GM18519 (cell line): ENCODE data around the gene TMEM131.
"Not testable (repeated sequence)": the region's sequence is repeated elsewhere in the genome, so short reads cannot be mapped to it uniquely, and the experiment has no call there.

Experiments
- ATAC-seq: cut with Tn5 transposase; IDR thresholded peaks from one replicate; pipeline ENCODE4 v1.9.1; 2021; ENCODE audit warnings: mild to moderate bottlenecking, moderate library complexity; ENCODE audit not compliant: unreplicated experiment, low FRiP score

TMEM131 gene

DNA sequence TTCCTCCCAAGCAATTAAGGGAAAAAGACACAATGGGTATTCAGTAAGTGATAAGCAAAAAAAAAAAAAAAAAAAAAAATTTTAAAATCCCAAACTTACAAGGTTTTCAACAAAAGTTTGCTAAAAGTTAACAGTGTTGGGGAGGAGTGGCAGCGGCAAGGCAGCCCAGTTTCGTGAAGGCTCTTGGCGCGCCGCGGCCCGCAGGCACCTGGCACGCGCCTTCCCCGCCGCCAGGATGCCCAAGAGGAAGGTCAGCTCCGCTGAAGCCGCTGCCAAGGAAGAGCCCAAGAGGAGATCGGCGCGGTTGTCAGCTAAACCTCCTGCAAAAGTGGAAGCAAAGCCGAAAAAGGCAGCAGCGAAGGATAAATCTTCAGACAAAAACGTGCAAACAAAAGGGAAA, 168.7 kb downstream of the TMEM131 start:
- ATAC-seq = not testable (repeated sequence)

DNA sequence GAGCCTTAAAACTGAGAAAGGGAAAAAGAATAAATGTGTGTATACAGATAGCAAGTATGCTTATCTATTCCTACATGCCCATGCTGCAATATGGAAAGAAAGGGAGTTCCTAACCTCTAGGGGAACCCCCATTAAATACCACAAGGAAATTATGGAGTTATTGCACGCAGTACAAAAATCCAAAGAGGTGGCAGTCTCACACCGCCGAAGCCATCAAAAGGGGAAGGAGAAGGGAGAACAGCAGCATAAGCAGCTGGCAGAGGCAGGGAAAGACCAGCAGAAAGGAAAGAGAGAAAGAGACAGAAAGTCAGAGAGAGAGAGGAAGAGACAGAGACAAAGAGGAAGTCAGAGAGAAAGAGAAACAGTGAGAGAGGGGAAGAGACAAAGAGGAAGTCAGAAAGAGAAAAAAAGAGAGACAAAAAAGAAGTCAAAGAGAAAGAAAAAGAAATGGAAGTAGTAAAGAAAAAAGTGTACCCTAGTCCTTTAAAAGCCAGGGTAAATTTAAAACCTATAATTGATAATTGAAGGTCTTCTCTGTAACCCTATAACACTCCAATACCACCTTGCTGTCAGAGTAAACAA, 169.4 kb downstream of the TMEM131 start:
- ATAC-seq = not testable (repeated sequence)

DNA sequence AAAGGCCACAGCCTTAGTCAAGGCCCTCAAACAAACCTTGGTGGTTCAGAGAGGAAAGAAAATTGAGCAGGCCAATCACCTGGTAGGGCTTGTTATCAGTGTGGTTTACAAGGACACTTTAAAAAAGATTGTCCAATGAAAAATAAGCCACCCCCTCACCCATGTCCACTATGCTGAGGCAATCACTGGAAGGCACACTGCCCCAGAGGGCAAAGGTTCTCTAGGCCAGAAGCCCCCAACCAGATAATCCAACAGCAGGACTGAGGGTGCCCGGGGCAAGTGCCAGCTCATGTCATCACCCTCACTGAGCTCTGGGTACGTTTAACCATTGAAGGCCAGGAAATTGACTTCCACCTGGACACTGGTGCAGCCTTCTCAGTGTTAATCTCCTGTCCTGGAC, 171.7 kb downstream of the TMEM131 start:
- ATAC-seq = not testable (repeated sequence)

DNA sequence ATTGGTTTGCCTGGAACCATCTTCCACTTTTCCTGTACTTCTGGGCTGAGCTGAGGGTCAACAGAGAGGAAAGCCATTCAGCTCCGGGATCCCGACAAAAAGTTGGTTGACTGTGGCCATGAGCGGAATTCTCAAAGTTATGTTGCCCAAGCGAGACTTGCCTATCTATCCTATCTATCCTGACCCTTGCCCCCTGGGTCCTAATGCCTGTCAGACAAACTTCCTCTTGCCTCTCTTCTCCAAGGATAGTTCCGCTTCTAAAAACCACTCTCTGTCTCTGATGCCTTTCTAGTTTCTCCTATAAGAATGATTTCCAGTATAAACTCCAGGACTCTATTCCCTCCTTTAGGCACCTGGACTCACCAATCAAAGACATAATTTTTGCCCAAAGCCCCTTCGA, 173.9 kb downstream of the TMEM131 start:
- not testable (repeated sequence) for ATAC-seq

DNA sequence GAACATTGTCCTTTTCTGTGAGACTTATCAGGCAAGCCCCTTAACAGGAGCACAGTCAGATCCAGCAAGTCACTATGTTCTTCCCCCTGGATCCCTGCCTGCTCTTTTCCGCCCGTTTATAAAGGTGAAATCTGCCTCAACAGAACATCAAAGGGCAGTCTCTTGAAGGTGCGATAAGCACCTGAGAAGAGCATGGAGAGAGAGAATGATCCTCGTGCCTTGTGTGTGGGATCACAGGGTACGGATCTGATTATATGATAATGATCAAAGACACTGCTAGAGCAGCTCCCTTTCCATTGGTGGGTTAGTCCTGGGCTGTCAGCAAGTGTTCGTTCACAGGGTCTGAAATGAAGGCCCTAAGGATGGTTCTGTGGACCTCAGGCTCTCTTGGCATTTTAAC, 176.0 kb downstream of the TMEM131 start:
- no peak for ATAC-seq

DNA sequence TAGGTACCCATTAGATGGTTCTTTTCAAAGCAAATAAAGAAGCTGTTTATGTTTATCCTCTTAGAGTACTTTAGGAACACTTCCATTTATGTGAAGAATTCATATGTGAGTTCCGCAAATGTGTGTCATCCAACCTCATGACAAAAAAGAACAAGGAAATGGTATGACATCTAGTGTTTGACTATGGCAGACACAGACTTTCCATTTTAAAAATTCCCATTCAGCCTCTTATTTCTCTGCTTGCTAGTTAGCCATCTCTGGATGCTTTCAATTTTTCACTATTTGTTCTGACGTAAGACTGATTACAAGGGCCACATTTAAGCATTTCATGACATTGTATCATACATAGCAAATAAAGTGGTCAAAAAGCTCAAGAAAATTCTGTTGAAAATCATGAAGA, 179.3 kb downstream of the TMEM131 start:
- ATAC-seq = no peak

DNA sequence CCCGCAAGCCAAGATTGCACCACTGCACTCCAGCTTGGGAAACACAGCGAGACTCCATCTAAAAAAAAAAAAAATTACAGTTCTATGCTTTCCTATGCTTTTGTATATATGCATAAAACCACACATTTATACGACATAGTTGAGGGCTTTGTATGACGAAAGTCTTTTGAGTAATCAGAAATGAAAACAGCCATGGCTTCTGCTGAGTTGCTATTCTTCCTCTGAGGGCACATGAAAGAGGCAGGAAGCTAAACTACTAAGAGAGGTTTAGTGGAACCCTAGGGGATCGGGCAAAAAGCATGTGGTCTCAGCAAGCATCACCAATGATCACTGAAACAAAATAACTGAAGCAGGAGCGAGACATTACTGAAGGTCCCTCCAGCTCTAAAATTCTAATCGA, 182.8 kb downstream of the TMEM131 start:
- no peak for ATAC-seq

DNA sequence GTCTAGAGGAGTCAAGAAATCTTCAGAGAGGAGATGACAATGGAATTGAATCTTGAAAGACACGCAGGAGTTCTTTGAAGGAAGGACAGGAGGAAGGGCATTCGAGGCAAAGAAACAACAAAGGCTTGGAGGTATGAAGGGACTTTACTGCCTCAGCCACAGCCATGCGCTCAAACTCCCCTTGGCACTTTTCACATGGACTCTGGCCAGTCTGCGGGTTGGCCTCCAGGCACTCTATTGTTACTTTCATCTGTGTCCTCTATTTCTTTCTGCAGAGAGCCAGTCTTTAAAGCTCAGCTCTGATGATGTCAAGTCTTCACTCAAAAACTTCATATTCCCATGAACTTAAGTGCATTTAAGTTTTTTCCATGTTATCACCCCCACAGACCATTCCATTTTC, 186.9 kb downstream of the TMEM131 start:
- ATAC-seq = no peak

DNA sequence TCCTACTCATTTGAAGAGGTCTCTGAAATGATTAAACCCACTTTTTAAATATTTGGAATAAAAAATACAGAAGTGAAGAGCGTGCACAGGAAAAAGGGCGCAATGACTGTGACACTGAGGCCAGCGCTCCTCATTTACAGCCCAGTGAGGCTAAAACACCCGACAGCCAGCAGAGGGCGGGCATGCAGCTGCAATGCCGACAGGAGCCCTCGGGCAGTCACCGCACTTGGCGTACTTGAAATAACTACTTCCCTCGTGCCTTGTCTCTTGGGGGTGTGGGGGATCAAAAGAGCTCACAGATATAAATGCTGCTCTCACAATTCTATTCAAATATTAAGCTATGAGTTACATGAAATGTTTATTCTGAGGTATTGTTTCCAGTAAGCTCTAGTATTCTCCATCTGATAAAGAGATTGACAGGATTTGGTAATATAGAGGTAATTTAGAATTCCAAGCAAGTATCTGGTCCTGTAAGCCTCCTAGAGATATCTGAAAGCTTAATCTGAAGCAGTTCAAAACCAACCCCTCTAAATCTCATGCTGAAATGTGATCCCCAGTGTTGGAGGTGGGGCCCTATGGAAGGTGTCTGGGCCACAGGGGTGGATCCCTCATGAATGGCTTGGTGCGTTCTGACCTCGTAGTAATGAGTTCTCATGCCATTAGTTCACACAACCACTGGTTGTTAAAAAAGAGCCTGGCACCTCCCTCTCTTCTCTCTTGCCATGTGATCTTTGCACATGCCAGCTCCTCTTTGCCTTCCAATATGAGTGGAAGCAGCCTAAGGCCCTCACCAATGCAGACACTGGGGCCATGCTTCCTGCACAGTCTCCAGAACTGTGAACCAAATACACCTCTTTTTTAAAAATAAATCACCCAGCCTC, 188.8 kb downstream of the TMEM131 start:
- ATAC-seq = no peak

DNA sequence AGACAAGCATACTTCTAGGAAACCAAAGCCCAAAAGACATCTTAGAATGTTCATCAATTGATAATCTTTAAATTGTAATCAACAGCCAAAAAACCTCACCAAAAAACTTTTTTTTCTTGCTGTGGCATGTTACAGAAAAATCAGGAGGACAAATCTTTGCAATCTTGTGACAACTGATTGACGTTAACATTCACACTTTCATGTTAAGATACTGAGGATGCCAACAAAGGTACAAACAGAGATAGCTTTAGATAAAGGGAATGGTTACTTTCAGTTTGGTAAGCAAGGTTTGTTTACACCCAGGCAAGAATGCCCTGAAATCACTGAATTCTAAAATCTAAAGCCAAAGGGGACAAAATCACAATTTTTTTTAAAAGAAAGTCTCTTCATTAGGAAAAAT, 190.0 kb downstream of the TMEM131 start:
- ATAC-seq = no peak

DNA sequence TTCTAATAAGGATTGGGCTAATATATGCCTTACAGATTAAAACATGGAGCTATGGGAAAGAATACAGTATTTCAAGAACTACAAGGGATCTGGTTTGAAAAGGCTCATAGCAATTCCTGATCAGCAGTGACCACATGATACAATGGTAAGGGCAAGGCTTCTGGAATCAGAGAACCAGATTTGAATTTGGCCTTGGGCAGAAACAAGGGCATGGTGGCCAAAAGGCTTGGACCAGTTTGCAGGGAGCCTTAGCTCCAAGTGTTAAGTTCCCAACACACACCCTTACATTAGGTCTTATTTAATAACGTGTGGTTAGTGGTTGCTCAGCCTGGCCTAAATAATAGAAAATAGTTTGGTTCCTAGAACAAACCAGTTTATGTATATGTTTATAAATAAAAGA, 194.7 kb downstream of the TMEM131 start:
- no peak for ATAC-seq

DNA sequence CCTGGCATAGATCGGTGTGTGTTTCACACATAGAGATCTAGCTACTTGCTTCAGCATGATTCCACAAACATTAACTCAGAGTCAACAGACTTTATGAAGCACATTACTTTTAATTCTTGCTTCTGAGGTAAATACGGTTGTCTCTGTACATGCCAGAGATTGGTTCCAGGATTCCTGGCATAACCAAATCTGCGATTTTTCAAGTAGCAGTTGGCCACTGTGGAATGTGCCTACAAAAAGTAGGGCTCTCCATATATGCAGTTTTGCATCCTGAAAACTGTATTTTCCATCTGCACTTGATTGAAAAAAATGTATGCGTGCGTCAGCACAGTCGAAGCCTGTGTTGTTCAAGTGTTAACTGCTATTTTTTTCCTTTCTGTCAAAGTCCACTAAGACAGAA, 197.3 kb downstream of the TMEM131 start:
- no peak for ATAC-seq

DNA sequence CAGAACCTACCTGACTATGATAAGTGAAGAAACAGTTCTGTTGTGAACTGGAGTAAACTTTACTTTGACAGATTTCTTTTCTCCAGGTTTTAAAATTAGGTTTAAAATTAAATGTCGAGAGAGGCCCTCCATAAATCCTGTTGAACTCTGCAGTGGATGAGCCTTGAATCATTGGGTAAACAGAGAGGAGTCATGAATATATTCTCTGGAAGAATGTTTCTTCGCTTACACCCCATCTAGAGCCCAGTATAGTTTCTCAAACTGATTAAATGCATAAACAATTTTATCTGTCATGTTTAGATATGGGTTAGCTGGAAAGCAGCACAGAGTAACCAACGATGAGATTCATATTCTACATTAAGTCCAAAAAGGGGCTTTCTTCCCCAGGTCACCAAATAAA, 198.4 kb downstream of the TMEM131 start:
- no peak for ATAC-seq

DNA sequence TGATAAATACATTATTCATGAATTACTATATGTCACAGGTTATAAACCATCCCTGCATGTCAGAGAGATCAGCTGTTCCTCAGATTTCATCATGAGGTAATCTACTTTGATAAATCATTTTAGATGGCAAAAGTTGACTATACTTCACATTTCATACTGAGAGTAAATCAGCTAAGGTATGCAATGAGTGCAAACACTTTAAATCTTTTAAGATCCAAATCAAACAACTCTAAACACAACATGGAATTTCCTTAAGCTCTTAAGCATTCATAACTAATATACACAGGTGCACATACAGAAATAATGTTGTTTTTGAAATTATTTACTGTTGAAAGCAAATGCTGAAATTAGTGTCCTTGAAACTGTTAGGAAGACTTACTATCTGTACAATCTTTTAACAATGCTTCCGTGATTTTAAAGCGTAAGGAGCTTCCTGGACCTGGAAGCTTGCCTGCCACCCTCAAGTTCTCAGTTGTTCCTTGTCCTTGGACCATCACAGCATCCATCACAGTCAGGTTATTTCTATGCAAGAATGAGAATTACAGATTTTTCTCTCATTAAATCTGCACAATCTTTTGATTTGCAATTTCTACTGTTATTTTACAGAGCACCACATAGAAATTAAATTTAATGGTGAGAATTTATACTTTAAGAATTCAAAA, 199.2 kb downstream of the TMEM131 start:
- ATAC-seq = no peak

DNA sequence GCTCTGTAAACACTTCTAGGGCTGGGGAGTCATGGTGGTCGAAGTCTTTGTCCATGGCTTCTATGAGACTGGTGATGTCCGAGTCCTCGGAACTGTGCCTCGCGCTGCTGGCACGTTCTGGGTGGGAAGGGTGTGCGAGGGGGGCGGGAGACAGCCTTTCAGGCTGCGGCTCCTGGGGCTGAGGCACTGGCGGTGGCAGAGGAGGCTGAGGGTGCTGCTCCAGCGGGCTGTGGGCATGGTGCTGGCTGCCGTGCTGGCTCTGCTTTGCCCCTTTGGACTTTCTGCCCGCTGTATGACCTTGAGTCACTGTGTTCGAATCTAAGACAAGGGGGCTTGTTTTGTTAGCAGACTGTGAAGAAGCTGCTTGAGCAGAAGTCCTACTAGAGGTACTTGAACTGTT, 203.3 kb downstream of the TMEM131 start:
- ATAC-seq = no peak

DNA sequence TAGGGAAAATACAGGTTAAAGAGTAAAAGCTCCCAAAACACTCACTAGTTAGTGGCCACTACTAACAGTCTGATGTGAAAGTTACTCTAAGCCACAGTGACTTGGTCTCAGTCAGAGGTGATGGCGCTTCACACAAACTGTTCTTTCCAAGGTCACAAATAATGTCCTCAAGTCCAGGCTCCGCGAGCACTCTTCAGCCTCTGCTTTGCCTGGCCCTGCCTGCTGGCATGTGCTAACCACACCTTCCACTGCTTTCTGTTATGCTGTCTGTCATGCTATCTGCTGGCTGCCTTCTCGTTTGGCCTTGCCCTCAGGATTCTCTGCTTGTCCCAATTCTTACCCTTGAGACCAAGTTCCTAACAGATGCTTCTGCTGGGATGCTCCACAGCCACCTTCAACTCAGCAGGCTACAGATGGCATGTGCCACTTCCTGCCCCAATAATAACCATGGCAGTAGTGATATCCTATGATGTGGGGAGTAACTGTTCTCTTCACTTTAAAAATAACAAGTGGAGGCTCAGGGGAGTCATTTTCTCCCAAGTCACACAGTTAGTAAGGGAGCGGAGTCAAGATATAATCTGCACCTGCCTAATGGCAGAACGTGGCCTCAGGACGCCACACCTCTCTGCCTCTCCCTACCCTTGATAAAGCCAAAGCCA, 206.6 kb downstream of the TMEM131 start:
- ATAC-seq = no peak

DNA sequence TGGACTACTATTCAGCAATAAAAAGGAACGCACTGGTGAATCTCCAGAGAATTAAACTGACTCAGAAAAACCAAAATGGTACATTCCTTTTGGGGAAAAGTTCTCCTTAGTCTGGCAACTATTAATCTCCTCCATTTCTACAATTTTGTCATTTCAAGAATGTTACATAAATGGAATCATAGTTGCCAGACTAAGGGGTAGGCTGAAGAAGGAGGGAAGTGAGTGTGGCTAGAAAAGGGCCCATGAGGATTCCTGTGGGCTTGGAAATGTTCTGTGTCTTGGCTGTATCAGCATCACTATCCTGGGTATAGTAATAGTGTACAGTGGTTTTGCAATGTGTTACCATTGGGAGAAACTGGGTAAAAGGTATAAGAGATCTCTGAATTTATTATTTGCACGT, 209.9 kb downstream of the TMEM131 start:
- ATAC-seq = no peak

DNA sequence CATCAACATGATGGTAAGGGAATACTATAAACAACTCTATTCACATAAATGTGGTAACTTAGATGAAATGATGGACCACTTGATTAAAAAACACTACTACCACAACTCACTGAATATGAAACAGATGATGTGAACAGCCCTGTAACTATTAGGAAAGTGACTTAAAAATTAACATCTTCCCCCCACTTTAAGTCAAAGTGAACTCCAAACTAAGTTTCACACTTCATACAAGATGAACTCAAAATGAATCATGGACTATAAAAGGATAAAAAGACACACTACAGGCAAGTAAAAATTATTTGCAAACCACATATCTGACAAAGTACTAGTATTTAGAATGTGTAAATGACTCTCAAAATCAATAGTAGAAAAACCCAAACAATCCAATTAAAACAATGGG, 210.8 kb downstream of the TMEM131 start:
- ATAC-seq = no peak

DNA sequence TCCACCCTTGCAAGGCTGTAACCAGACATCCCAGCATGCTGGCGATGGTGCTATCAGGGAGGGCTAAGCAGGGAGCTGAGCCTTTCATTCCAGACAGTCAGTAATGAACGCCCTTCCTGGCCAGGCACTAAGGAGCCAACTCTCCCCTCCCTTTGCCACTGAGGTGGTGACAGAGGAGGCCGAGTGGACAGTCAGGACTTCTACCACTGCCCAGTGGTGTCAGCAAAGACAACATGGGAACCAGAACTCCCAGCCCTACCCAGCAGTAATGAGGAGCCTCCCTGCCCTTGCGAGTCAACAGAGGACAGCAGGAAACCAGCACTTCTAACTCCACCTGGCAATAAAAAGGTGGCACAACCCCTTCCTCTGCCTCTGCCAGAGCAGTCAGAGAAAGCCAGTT, 213.8 kb downstream of the TMEM131 start:
- ATAC-seq = no peak

DNA sequence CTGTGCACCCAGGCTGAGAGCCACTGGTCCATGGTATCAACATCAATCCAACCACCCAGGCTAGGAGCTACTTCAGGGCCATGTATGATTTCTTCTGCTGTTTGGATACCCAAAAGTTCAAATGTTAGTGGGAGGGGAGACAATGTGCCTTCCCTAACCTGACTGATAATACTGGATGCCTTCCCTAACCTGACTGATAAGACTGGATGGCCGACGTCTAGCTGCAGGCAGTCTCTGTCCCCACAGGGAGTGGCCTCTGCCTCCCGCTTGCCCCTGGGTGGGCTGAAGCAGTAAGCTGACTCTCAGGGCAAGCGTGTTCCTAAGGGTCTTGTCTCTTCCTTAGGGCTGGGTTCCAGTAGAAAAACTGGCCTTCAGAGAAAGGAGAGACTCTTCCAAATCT, 216.6 kb downstream of the TMEM131 start:
- no peak for ATAC-seq

DNA sequence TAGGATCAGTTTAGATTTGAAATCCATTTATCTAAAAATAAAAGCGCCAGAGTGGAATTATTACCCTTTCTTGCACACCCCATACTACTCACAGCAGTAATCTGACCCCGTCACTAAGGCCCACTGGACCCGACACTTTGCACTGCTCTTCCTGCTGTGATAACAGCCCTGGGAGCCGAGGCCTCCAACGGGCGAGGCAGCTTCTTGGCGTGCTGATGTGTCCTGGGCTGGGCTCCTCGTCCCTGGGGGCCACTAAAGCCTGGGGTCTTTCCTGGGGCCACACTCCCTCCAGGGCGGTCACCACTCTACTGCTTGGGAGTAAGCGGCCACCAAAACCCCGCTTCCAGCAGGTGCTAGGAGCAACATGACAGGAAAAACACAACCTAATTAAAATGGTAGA, 220.7 kb downstream of the TMEM131 start:
- no peak for ATAC-seq
